Uterus (tissue), 2 donors: ENCODE measurements around the gene ONECUT3.

Source experiments
- CTCF ChIP-seq, 4 experiments: fragments of 200-600 bp in 2 of 4; fragments of 450-650 bp in 2 of 4; sonication (generic) in 2 of 4; IDR thresholded peaks; one replicate each; pipeline ENCODE4 v1.5.1; 2016 to 2019; ENCODE audit warnings: antibody characterized with exemption in 4 of 4, mild to moderate bottlenecking in 2 of 4, moderate library complexity in 1 of 4
- POLR2A ChIP-seq, 2 donors: fragments of 450-650 bp; IDR thresholded peaks; one replicate each; pipeline ENCODE4 v1.6.1; 2016; ENCODE audit warnings: antibody characterized with exemption in 2 of 2, mild to moderate bottlenecking in 1 of 2, moderate library complexity in 1 of 2

DNA sequence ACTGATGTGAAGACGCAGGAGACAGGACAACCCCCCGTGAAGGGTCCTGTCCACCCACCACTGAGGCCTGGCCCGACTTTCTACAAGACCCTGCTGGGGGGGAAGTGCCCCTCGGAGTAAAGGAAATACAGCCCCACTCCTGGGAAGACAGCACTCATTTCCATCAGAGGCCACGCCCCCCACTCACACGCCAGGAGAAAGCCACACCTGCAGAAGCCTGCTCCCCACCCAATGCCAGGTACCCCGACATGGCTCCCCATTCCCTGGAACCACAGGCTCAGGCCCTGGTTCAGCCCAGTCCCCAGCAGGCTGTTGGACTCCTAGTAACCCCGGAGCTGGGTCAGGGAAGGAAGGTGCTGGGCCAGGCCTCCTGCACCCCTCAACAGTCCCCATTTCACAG lies 69.7 kb downstream of the ONECUT3 start:
- TF ChIP-seq CTCF (IDR thresholded peaks at IDR 0.05) (no peak), POLR2A (IDR thresholded peaks at IDR 0.05) (no peak)
